SU-DHL-6 (cell line): ENCODE measurements around the gene CHRNA7.

Experiments used
- EZH2phosphoT487 ChIP-seq: fragments of 200-600 bp; sonication (generic), shearing (Covaris generic); conservative IDR thresholded peaks from 2 replicates; pipeline ENCODE4 v1.6.1; 2018; ENCODE audit warnings: mild to moderate bottlenecking, antibody characterized with exemption, low read length, moderate library complexity, mixed read lengths
- TF ChIP-seq, protein P1 (sequence below): fragments of 200-600 bp; sonication (generic); IDR thresholded peaks from one replicate; pipeline ENCODE4 v1.5.1; 2017; ENCODE audit warnings: antibody characterized with exemption, mild to moderate bottlenecking, low read length, moderate library complexity; ENCODE audit not compliant: insufficient read depth, poor library complexity, severe bottlenecking

DNA sequence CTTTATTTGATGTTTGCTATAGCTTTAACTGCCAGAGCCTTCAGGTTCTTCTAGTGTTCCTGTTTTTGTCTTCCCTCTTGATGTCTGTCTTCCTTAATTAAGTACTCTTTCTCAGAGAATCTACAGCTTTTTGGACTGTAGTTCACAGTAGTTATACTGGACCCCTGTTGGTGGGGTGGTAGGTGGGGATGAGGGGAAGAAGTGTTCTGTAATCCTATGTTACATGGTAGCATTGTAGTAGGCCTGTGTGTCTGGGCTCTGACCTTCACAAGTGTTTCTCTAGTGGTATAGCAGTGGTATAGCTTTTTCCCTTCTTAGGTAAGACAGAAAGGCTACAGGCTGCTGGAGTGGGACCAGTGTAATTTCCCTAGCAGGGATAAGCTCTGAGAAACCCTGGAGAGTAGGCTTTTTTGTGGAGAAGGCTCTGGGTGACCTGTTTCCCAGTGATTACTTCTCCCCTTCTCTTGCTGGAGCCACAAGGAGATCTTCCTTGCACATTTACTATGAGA lies 59.6 kb downstream of the CHRNA7 start:
- TF ChIP-seq, protein P1, sequence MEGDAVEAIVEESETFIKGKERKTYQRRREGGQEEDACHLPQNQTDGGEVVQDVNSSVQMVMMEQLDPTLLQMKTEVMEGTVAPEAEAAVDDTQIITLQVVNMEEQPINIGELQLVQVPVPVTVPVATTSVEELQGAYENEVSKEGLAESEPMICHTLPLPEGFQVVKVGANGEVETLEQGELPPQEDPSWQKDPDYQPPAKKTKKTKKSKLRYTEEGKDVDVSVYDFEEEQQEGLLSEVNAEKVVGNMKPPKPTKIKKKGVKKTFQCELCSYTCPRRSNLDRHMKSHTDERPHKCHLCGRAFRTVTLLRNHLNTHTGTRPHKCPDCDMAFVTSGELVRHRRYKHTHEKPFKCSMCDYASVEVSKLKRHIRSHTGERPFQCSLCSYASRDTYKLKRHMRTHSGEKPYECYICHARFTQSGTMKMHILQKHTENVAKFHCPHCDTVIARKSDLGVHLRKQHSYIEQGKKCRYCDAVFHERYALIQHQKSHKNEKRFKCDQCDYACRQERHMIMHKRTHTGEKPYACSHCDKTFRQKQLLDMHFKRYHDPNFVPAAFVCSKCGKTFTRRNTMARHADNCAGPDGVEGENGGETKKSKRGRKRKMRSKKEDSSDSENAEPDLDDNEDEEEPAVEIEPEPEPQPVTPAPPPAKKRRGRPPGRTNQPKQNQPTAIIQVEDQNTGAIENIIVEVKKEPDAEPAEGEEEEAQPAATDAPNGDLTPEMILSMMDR: no peak
- TF ChIP-seq EZH2phosphoT487: no peak
